GM18499 (cell line): Measurements from ENCODE around the gene PTRH1.

Experiments used
- ATAC-seq: cut with Tn5 transposase; IDR thresholded peaks from one replicate; pipeline ENCODE4 v1.9.1; 2021; ENCODE audit warnings: moderate number of reproducible peaks; ENCODE audit not compliant: insufficient read depth, unreplicated experiment

The PTRH1 gene

GRCh38 chr9:127700594-127701255, 14.7 kb downstream of the PTRH1 start:
- ATAC-seq: no peak

- ATAC-seq: no peak
Observed at GRCh38 chr9:127700140-127700539, 15.3 kb downstream of the PTRH1 start.

- no peak for ATAC-seq
Observed at GRCh38 chr9:127698985-127699670, 16.3 kb downstream of the PTRH1 start.

GRCh38 chr9:127698386-127698785, 17.1 kb downstream of the PTRH1 start:
- ATAC-seq: no peak

- ATAC-seq: no peak
Observed at GRCh38 chr9:127697575-127697974, 17.9 kb downstream of the PTRH1 start.

GRCh38 chr9:127694890-127695720, 20.4 kb downstream of the PTRH1 start:
- ATAC-seq: no peak

GRCh38 chr9:127693697-127694096, 21.8 kb downstream of the PTRH1 start:
- no peak for ATAC-seq

- no peak for ATAC-seq
Observed at GRCh38 chr9:127693143-127693542, 22.3 kb downstream of the PTRH1 start.

- ATAC-seq: no peak
Observed at GRCh38 chr9:127692071-127692470, 23.4 kb downstream of the PTRH1 start.

GRCh38 chr9:127690735-127691134, 24.7 kb downstream of the PTRH1 start:
- ATAC-seq: no peak

- ATAC-seq: no peak
Observed at GRCh38 chr9:127689329-127690000, 26.0 kb downstream of the PTRH1 start.

- no peak for ATAC-seq
Observed at GRCh38 chr9:127686461-127687393, 28.7 kb downstream of the PTRH1 start.

GRCh38 chr9:127684576-127684975, 30.9 kb downstream of the PTRH1 start:
- ATAC-seq: no peak

- ATAC-seq: no peak
Observed at GRCh38 chr9:127683723-127684122, 31.7 kb downstream of the PTRH1 start.

GRCh38 chr9:127682351-127683136, 32.9 kb downstream of the PTRH1 start:
- no peak for ATAC-seq

GRCh38 chr9:127680846-127681245, 34.6 kb downstream of the PTRH1 start:
- no peak for ATAC-seq

- ATAC-seq: no peak
Observed at GRCh38 chr9:127680226-127680625, 35.2 kb downstream of the PTRH1 start.

- ATAC-seq: no peak
Observed at GRCh38 chr9:127679506-127679905, 36.0 kb downstream of the PTRH1 start.

- no peak for ATAC-seq
Observed at GRCh38 chr9:127676638-127677037, 38.8 kb downstream of the PTRH1 start.
